CD4-positive, alpha-beta memory T cell (primary cell): ENCODE measurements around the gene MSX1. TPM values are rescaled to one million over a fixed set of nuclear protein-coding genes. Genes with fewer than 3 reads are reported as not detected.
"Not testable (repeated sequence)": the region's sequence is repeated elsewhere in the genome, so short reads cannot be mapped to it uniquely, and the experiment has no call there.

Source experiments
- CTCF ChIA-PET: fragments of 350-600 bp; sonication (Branson Sonifier 250); formaldehyde crosslinking; loops from one replicate; lab custom pipeline; 2021; ENCODE audit warnings: inconsistent platforms; ENCODE audit not compliant: partially characterized antibody; lab: Charles Lee
- POLR2A ChIA-PET: fragments of 350-600 bp; sonication (Branson Sonifier 250); formaldehyde crosslinking; loops from one replicate; lab custom pipeline; 2021; ENCODE audit not compliant: partially characterized antibody; lab: Charles Lee
- DNase-seq, 5 donors: peaks; one replicate each; pipeline versions ENCODE4 v3.0.0 to v3.0.0-alpha.2; 2020 to 2022; ENCODE audit warnings: mixed read lengths in 1 of 5
- H3K27ac ChIP-seq: one replicate; pipeline ENCODE4 v1.7.0; 2013; ENCODE audit warnings: low read depth, low read length
- H3K27me3 ChIP-seq: 2 replicates; pipeline ENCODE4 v1.7.0; 2013; ENCODE audit warnings: mild to moderate bottlenecking, low read length, moderate library complexity; ENCODE audit not compliant: insufficient read depth
- H3K36me3 ChIP-seq: 2 replicates; pipeline ENCODE4 v1.7.0; 2013; ENCODE audit warnings: mild to moderate bottlenecking, low read length, moderate library complexity; ENCODE audit not compliant: insufficient read depth
- H3K4me1 ChIP-seq: 2 replicates; pipeline ENCODE4 v1.7.0; 2013; ENCODE audit warnings: mild to moderate bottlenecking, low read length, moderate library complexity; ENCODE audit not compliant: insufficient read depth
- H3K4me3 ChIP-seq, 2 donors: one replicate each; pipeline ENCODE4 v1.7.0; 2013; ENCODE audit warnings: low read length in 2 of 2, mild to moderate bottlenecking in 1 of 2
- H3K9me3 ChIP-seq, 2 donors: one replicate each; pipeline ENCODE4 v1.7.0; 2013; ENCODE audit warnings: low read length in 2 of 2, control low read depth in 1 of 2; ENCODE audit not compliant: control insufficient read depth in 1 of 2
- H3K27ac Mint-ChIP-seq, 7 donors: one replicate each; pipeline ENCODE4 v1.8.0; 2020 to 2021; ENCODE audit warnings: mixed read lengths in 7 of 7, mild to moderate bottlenecking in 6 of 7, inconsistent platforms in 3 of 7, moderate library complexity in 3 of 7
- H3K27me3 Mint-ChIP-seq, 2 donors: one replicate each; pipeline ENCODE4 v1.8.0; 2020 to 2021; ENCODE audit warnings: mixed read lengths in 2 of 2
- H3K36me3 Mint-ChIP-seq, 2 donors: one replicate each; pipeline ENCODE4 v1.8.0; 2020 to 2021; ENCODE audit warnings: mixed read lengths in 2 of 2, inconsistent platforms in 1 of 2, mild to moderate bottlenecking in 1 of 2
- H3K4me1 Mint-ChIP-seq, 4 donors: one replicate each; pipeline ENCODE4 v1.8.0; 2020 to 2021; ENCODE audit warnings: mixed read lengths in 4 of 4, mild to moderate bottlenecking in 1 of 4
- H3K4me3 Mint-ChIP-seq, 8 donors: one replicate each; pipeline ENCODE4 v1.8.0; 2020 to 2021; ENCODE audit warnings: mixed read lengths in 8 of 8, mild to moderate bottlenecking in 7 of 8, moderate library complexity in 6 of 8, inconsistent platforms in 3 of 8
- H3K9me3 Mint-ChIP-seq, 8 donors: one replicate each; pipeline ENCODE4 v1.8.0; 2020 to 2021; ENCODE audit warnings: mixed read lengths in 8 of 8, mild to moderate bottlenecking in 5 of 8, inconsistent platforms in 3 of 8, moderate library complexity in 1 of 8
- intact Hi-C: fragments of 100-400 bp; cut with micrococcal nuclease; formaldehyde crosslinking; loops from one replicate; pipeline ENCODE4 v1.15.1; 2023
- polyA plus RNA-seq, 2 donors: library from polyadenylated mRNA; unstranded; fragments of 300-500 nt; fragmentation: Illumina TruSeq; gene quantifications; one replicate each; pipeline ENCODE4 v1.2.3, GENCODE V29; 2021
- total RNA-seq, 2 experiments: library from RNA; stranded (reverse); gene quantifications; one replicate each; pipeline ENCODE4 v1.2.3, GENCODE V29; 2021

MSX1 gene
- total and polyA plus RNA-seq, 4 experiments from 2014 or later: not detected

DNA sequence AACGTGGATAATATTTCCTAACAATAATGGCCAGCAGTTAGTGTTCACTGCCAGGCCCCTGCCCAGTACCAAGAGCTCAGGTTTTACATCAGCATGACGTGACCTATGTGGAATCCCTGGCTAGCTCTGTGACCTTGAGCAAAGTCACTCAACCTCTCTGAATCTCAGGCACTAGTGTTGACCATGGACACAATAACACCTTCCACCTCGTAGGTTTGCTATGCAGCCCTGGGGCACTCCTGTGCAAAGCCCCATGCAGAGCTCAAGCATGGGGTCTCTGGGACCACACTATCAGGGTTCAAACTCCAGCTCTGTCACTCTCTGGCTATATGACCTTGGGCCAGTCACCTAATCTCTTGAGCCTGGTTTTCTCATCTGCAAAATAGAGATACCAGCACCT, 38.7 kb upstream of the MSX1 start:
- Histone ChIP-seq H3K36me3 (no peaks in the 10 kb centered on the region), H3K27me3 (no peaks in the 10 kb centered on the region), H3K4me1 (no peaks in the 10 kb centered on the region), H3K4me3 (no peak overlapping the region), H3K9me3 (no peaks in the 10 kb centered on the region), H3K27ac (no peak overlapping the region)
- H3K36me3 Mint-ChIP-seq: peaks cover 0 to 1% of the 10 kb centered on the region in 2 donors
- peaks cover 0 to under 1% of the 10 kb centered on the region in 2 donors for H3K27me3 Mint-ChIP-seq
- peaks cover 3 to 62% (median 36%) of the 10 kb centered on the region in 8 donors for H3K9me3 Mint-ChIP-seq
- intact Hi-C loops: no loop called here
- no peak for DNase-seq
- ChIA-PET POLR2A (no interaction called here), CTCF (no interaction called here)
- H3K4me1 Mint-ChIP-seq: no peaks in the 10 kb centered on the region
- H3K4me3 Mint-ChIP-seq: no peak overlapping the region
- H3K27ac Mint-ChIP-seq: no peak overlapping the region

DNA sequence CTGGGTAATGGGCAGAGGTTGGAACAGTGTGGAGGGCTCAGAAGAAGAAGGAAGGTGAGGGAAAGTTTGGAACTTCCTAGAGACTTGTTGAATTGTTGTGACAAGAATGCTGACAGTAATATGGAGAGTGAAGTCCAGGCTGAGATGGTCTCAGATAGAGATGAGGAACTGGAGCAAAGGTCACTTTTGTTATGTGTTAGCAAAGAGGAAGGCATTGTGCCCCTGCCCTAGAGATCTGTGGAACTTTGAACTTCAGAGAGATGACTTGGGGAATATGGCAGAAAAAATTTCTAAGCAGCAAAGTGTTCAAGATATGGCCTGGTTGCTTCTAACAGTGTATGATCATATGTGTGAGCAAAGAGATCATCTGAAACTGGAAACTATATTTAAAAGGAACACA, 37.9 kb upstream of the MSX1 start:
- peaks cover 0 to 3% of the 10 kb centered on the region in 2 donors for H3K27me3 Mint-ChIP-seq
- intact Hi-C loops: no loop called here
- H3K27ac Mint-ChIP-seq: no peak overlapping the region
- H3K36me3 Mint-ChIP-seq: peaks cover 0 to 5% of the 10 kb centered on the region in 2 donors
- no peak overlapping the region for H3K4me3 ChIP-seq
- H3K27me3 ChIP-seq: no peaks in the 10 kb centered on the region
- H3K4me3 Mint-ChIP-seq: no peak overlapping the region
- no peak for DNase-seq
- no peaks in the 10 kb centered on the region for H3K4me1 Mint-ChIP-seq
- ChIA-PET CTCF (no interaction called here), POLR2A (no interaction called here)
- H3K9me3 Mint-ChIP-seq: peaks cover 2 to 61% (median 33%) of the 10 kb centered on the region in 8 donors
- H3K36me3 ChIP-seq: no peaks in the 10 kb centered on the region
- no peaks in the 10 kb centered on the region for H3K4me1 ChIP-seq
- H3K27ac ChIP-seq: no peak overlapping the region
- H3K9me3 ChIP-seq: no peaks in the 10 kb centered on the region

DNA sequence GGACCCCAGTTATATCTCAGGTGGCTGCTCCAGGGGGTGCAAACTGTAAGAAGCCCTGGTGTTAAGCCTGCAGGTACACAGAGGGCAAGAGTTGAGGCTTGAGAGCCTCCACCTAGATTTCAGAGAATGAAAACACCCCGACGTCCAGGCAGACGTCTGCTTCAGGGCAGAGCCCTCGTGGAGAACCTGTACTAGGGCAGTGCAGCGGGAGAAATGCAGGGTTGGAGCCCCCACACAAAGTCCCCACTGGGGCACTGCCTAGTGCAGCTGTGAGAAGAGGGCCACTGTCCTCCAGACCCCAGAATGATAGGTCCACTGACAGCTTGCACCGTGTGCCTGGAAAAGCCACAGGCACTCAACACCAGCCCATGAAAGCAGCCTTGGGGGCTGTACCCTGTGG, 37.2 kb upstream of the MSX1 start:
- H3K9me3 ChIP-seq, H3K4me1 ChIP-seq, H3K4me3 Mint-ChIP-seq, H3K27ac ChIP-seq, POLR2A ChIA-PET, H3K27me3 ChIP-seq, CTCF ChIA-PET, H3K27ac Mint-ChIP-seq, H3K4me1 Mint-ChIP-seq, H3K36me3 ChIP-seq, H3K27me3 Mint-ChIP-seq, DNase-seq, intact Hi-C loops, H3K36me3 Mint-ChIP-seq, H3K4me3 ChIP-seq: not testable (repeated sequence)
- peaks cover 2 to 59% (median 31%) of the 10 kb centered on the region in 8 donors for H3K9me3 Mint-ChIP-seq

DNA sequence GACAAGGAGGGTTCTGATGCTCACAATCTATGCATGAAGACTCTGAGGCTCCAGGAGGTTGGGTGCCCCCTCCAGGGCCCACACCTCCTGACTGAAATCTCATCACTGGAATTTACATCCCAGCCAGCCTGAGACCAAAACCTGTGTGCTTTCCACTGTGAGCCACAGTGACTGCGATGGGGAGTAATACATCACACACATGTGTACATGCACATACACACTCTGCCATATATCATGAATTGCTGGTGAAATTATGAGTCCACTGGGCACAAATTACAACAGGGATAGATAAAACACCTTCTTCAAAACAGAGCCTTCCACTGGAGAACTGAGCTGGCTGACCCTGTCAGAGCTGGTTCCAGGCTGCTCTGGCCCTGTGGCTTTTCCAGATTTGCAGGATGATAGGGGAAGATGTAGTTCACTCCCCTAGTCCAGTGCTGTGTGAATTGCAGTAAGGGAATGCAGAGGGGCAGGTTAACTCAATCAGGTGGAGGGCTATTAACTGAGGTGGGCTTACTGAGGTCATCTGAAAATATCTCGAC, 35.8 kb upstream of the MSX1 start:
- CTCF ChIA-PET: no interaction called here
- Mint-ChIP-seq H3K36me3 (peaks cover 0 to 5% of the 10 kb centered on the region in 2 donors), H3K27ac (no peak overlapping the region), H3K9me3 (peaks cover 2 to 58% (median 28%) of the 10 kb centered on the region in 8 donors), H3K4me3 (no peak overlapping the region), H3K27me3 (peaks cover 4 to 7% of the 10 kb centered on the region in 2 donors), H3K4me1 (no peaks in the 10 kb centered on the region)
- Histone ChIP-seq H3K9me3 (no peaks in the 10 kb centered on the region), H3K27me3 (no peaks in the 10 kb centered on the region), H3K27ac (no peak overlapping the region), H3K4me1 (no peaks in the 10 kb centered on the region), H3K4me3 (no peak overlapping the region), H3K36me3 (no peaks in the 10 kb centered on the region)
- POLR2A ChIA-PET: no interaction called here
- DNase-seq: no peak
- intact Hi-C loops: no loop called here

DNA sequence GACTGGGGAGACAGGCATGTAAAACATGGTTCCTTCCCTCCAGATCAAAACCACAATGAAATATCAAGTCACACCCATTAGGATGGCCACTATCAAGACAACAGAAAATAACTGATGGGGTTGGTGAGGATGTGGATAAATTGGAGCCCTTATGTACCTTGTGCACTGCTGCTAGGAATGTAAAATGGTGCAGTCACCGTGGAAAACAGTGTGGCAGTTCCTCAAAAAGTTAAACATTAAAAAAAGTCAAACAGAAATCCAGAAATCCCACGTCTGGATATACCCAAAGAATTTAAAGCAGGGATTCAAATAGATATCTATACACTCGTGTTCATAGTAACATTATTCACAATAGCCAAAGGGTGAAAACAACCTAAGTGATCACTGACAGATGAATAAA, 35.2 kb upstream of the MSX1 start:
- H3K4me3 Mint-ChIP-seq: no peak overlapping the region
- ChIA-PET CTCF (no interaction called here), POLR2A (no interaction called here)
- peaks cover 8 to 9% of the 10 kb centered on the region in 2 donors for H3K27me3 Mint-ChIP-seq
- DNase-seq: no peak
- Histone ChIP-seq H3K27ac (no peak overlapping the region), H3K36me3 (no peaks in the 10 kb centered on the region), H3K9me3 (no peaks in the 10 kb centered on the region), H3K4me1 (no peaks in the 10 kb centered on the region), H3K27me3 (no peaks in the 10 kb centered on the region), H3K4me3 (no peak overlapping the region)
- peaks cover 2 to 55% (median 29%) of the 10 kb centered on the region in 8 donors for H3K9me3 Mint-ChIP-seq
- no peak overlapping the region for H3K27ac Mint-ChIP-seq
- H3K4me1 Mint-ChIP-seq: no peaks in the 10 kb centered on the region
- H3K36me3 Mint-ChIP-seq: peaks cover 0 to 5% of the 10 kb centered on the region in 2 donors
- intact Hi-C loops: no loop called here

DNA sequence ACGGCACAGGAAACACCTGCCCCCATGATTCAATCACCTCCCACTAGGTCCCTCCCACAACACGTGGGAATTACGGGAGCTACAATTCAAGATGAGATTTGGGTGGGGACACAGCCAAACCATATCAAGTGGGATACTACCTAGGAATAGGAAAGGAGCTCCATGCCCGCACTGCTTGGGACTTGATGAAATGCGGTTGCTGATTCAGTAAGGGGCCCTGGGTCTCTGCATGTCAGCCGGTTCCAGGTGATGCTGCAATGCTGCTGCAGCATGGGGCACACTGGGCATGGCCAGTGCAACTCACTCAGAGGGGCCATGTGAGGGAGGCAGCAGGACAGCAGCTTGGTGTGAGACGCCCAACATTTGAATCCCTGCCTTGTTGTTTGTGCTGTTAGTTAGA, 34.0 kb upstream of the MSX1 start:
- H3K27me3 Mint-ChIP-seq: peaks cover 9 to 14% of the 10 kb centered on the region in 2 donors
- H3K4me3 ChIP-seq: no peak overlapping the region
- ChIA-PET CTCF (no interaction called here), POLR2A (no interaction called here)
- no peak overlapping the region for H3K27ac Mint-ChIP-seq
- no peak overlapping the region for H3K27ac ChIP-seq
- H3K4me3 Mint-ChIP-seq: no peak overlapping the region
- H3K9me3 Mint-ChIP-seq: peaks cover 2 to 49% (median 28%) of the 10 kb centered on the region in 8 donors
- no peaks in the 10 kb centered on the region for H3K4me1 Mint-ChIP-seq
- H3K36me3 ChIP-seq: no peaks in the 10 kb centered on the region
- intact Hi-C loops: no loop called here
- DNase-seq: no peak
- H3K4me1 ChIP-seq: no peaks in the 10 kb centered on the region
- peaks cover 0 to 5% of the 10 kb centered on the region in 2 donors for H3K36me3 Mint-ChIP-seq
- H3K9me3 ChIP-seq: no peaks in the 10 kb centered on the region
- H3K27me3 ChIP-seq: no peaks in the 10 kb centered on the region

DNA sequence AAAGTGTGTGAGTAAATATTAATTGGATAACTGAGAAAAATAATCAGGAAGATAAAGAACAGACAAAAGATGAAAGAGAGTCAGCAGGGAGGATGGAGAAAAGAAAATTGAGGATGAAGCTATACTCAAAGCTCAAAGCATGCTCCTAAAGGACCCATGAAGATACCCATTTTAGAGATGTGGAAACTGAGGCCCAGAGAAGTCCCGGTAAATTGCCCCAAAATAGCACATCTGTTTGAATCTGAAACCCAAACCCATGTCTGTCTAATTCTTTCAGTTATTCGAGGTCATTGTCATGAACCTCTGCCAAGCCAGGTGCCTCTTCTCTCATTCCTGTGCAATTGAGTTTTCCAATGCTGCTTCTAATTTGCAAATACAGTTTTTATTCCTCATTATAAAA, 29.6 kb upstream of the MSX1 start:
- no peak overlapping the region for H3K4me3 Mint-ChIP-seq
- no peaks in the 10 kb centered on the region for H3K4me1 Mint-ChIP-seq
- peaks cover 0 to 8% of the 10 kb centered on the region in 2 donors for H3K36me3 Mint-ChIP-seq
- ChIA-PET POLR2A (no interaction called here), CTCF (no interaction called here)
- intact Hi-C loops: no loop called here
- H3K9me3 Mint-ChIP-seq: peaks cover 0 to 31% (median 18%) of the 10 kb centered on the region in 8 donors
- H3K27me3 Mint-ChIP-seq: peaks cover 9 to 19% of the 10 kb centered on the region in 2 donors
- Histone ChIP-seq H3K36me3 (no peaks in the 10 kb centered on the region), H3K9me3 (no peaks in the 10 kb centered on the region), H3K27ac (no peak overlapping the region), H3K27me3 (no peaks in the 10 kb centered on the region), H3K4me3 (no peak overlapping the region), H3K4me1 (no peaks in the 10 kb centered on the region)
- no peak for DNase-seq
- no peak overlapping the region for H3K27ac Mint-ChIP-seq
